ENCODE results near the gene EVA1A.

Gene EVA1A

DNA sequence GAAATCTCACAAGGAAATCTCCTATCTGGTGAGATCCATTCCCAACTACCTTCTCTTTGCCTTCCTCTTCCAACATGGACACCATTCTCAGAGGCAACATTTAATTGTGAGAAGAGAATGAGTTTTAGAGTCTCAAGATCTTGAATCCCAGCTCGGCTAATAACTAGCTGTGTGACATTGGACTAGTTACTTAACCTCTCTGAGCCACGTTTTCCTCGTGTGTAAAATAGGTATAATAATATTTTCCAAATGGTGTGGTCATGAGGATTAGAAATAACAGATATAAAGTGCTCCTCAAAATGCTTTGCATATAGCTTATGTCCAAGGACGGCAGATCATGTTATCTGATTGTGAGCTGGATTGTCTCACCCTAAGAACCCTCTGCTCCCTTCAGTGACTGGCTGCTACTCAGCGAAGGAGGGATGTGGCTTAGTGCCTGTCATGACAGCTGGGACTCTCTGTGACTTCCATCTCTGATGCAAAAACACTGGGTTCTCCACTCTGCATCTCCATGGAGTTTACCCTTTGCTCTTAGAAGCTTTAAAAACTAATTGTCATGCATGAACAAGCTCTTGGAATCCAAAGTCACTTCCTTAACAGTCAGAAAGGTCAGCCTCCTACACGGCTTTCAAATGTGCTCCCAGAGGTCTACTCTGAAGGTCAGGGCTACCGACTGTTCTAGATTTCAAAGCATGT, 47.4 kb upstream of the EVA1A start:
- peak overlapping the region; percentile 11 for H2AK5ac ChIP-seq (ENCODE audit: low read length)
- no peaks in the 10 kb centered on the region for H3K27me3 ChIP-seq (ENCODE audit: insufficient read depth, low read length)
- H4K12ac ChIP-seq (ENCODE audit: low read depth, low read length) = no peak overlapping the region
- H3K27ac ChIP-seq (ENCODE audit: low read depth, low read length) = no peak overlapping the region
- no peak for DNase-seq
- peaks cover 2% of the 10 kb centered on the region for H3K9me3 ChIP-seq (ENCODE audit: insufficient read depth, low read depth, low read length)
- peak overlapping the region; percentile 42 for H3K14ac ChIP-seq (ENCODE audit: low read length)
- H2BK12ac ChIP-seq (ENCODE audit: low read length) = peak overlapping the region; percentile 37
- peak overlapping the region; percentile 61 for H4K91ac ChIP-seq (ENCODE audit: low read depth, low read length)
- H3K9ac ChIP-seq (ENCODE audit: low read length) = no peak overlapping the region
- WGBS (ENCODE audit: extremely low coverage, insufficient coverage, insufficient read length) = no CpG with 5 or more reads among the region's 7 CpGs
- no peak overlapping the region for H2BK5ac ChIP-seq (ENCODE audit: low read depth, low read length, poor library complexity)
- H3K36me3 ChIP-seq (ENCODE audit: control insufficient read depth in 1 of 2, insufficient read depth in 2 of 2, low read length in 2 of 2) = no peaks in the 10 kb centered on the region
- H4K8ac ChIP-seq (ENCODE audit: low read depth, low read length) = no peak overlapping the region
- H3K4me2 ChIP-seq (ENCODE audit: low read length) = no peak overlapping the region
- H3K18ac ChIP-seq (ENCODE audit: low read length) = no peak overlapping the region
- H3K23ac ChIP-seq (ENCODE audit: low read length) = no peak overlapping the region
- no peak overlapping the region for H3K4ac ChIP-seq (ENCODE audit: low read depth, low read length)
- no peak overlapping the region for H2AFZ ChIP-seq (ENCODE audit: insufficient read depth, low read length, poor library complexity)
- peaks cover 25% of the 10 kb centered on the region for H3K79me1 ChIP-seq (ENCODE audit: low read length)
- H3K4me1 ChIP-seq (ENCODE audit: control insufficient read depth in 1 of 2, insufficient read depth in 2 of 2, low read length in 2 of 2) = peaks cover 16 to 25% of the 10 kb centered on the region in 2 experiments
- no peak overlapping the region for H2BK120ac ChIP-seq (ENCODE audit: insufficient read depth, low read length, poor library complexity)
- H3K79me2 ChIP-seq (ENCODE audit: control insufficient read depth, insufficient read depth, low read length, poor library complexity) = peaks cover 3% of the 10 kb centered on the region
- no peak overlapping the region for H3K4me3 ChIP-seq (ENCODE audit: low read depth, low read length)

DNA sequence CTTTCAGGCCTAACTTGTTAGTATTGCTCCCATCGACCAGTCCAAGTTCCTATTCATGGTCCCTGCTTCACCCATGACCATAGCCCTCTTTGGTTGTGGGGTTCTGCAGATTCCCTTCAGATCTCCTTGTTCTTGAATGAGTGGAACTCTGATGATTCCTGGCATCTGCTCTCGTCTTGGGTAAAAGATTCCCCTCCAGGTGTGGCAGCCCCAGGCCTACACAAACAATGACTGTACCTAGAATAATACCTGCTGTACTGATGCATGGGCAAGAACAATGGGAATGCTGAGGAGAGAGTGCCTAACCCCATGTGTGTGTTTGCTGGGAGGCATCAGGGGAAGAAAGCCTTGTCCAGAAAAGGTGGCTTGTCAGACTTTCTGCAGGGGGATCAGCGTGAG, 46.7 kb upstream of the EVA1A start:
- peak overlapping the region; percentile 68 for H2BK12ac ChIP-seq (ENCODE audit: low read length)
- H3K4ac ChIP-seq (ENCODE audit: low read depth, low read length) = no peak overlapping the region
- H3K79me2 ChIP-seq (ENCODE audit: control insufficient read depth, insufficient read depth, low read length, poor library complexity) = peaks cover 3% of the 10 kb centered on the region
- H2BK120ac ChIP-seq (ENCODE audit: insufficient read depth, low read length, poor library complexity) = peak overlapping the region; percentile 30
- no peaks in the 10 kb centered on the region for H3K36me3 ChIP-seq (ENCODE audit: control insufficient read depth in 1 of 2, insufficient read depth in 2 of 2, low read length in 2 of 2)
- H2BK5ac ChIP-seq (ENCODE audit: low read depth, low read length, poor library complexity) = no peak overlapping the region
- H4K91ac ChIP-seq (ENCODE audit: low read depth, low read length) = peak overlapping the region; percentile 44
- peaks cover 2% of the 10 kb centered on the region for H3K9me3 ChIP-seq (ENCODE audit: insufficient read depth, low read depth, low read length)
- no peak overlapping the region for H3K14ac ChIP-seq (ENCODE audit: low read length)
- no peak overlapping the region for H2AFZ ChIP-seq (ENCODE audit: insufficient read depth, low read length, poor library complexity)
- H3K4me2 ChIP-seq (ENCODE audit: low read length) = no peak overlapping the region
- H4K12ac ChIP-seq (ENCODE audit: low read depth, low read length) = no peak overlapping the region
- no peak overlapping the region for H3K18ac ChIP-seq (ENCODE audit: low read length)
- H3K4me1 ChIP-seq (ENCODE audit: control insufficient read depth in 1 of 2, insufficient read depth in 2 of 2, low read length in 2 of 2) = peaks cover 18 to 25% of the 10 kb centered on the region in 2 experiments
- no peak for DNase-seq
- no peaks in the 10 kb centered on the region for H3K27me3 ChIP-seq (ENCODE audit: insufficient read depth, low read length)
- no peak overlapping the region for H3K4me3 ChIP-seq (ENCODE audit: low read depth, low read length)
- WGBS (ENCODE audit: extremely low coverage, insufficient coverage, insufficient read length) = no CpG with 5 or more reads among the region's 3 CpGs
- no peak overlapping the region for H3K23ac ChIP-seq (ENCODE audit: low read length)
- no peak overlapping the region for H4K8ac ChIP-seq (ENCODE audit: low read depth, low read length)
- H3K9ac ChIP-seq (ENCODE audit: low read length) = no peak overlapping the region
- H2AK5ac ChIP-seq (ENCODE audit: low read length) = peak overlapping the region; percentile 25
- no peak overlapping the region for H3K27ac ChIP-seq (ENCODE audit: low read depth, low read length)
- peaks cover 25% of the 10 kb centered on the region for H3K79me1 ChIP-seq (ENCODE audit: low read length)

DNA sequence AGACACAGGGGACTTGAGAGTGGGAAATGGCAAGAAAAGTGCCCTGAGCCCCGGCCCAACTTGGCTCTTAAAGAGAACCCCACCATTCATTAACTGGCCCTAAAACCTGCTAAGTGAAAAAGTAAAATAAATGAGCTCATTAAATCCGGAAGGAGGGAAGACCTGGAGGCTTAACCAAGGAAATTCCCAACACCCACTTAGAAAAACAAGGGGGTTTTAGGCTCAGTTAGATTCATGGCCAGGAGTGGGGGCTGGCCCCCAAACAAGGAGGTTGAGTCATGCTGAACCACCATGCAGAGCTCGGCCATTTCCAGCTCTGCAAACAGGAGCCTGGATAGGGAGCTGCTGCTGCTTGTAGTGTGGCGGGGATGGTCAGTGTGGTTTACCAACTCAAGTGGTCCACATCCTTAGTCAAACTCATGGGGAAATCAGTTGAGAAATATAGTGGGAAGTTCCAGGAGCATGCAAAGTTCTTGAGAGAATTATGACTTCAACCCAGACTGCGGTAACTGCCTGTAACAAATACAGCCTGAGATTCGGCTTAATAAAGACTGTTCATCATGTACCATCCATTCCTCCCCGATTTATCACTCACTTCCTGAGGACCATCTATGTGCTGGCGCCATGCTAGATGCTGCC, 46.1 kb upstream of the EVA1A start:
- H2BK120ac ChIP-seq (ENCODE audit: insufficient read depth, low read length, poor library complexity) = peak overlapping the region; percentile 74
- peak overlapping the region; percentile 3 for H4K12ac ChIP-seq (ENCODE audit: low read depth, low read length)
- H2BK5ac ChIP-seq (ENCODE audit: low read depth, low read length, poor library complexity) = peak overlapping the region; percentile 80
- H3K27me3 ChIP-seq (ENCODE audit: insufficient read depth, low read length) = no peaks in the 10 kb centered on the region
- no peaks in the 10 kb centered on the region for H3K36me3 ChIP-seq (ENCODE audit: control insufficient read depth in 1 of 2, insufficient read depth in 2 of 2, low read length in 2 of 2)
- H3K4me2 ChIP-seq (ENCODE audit: low read length) = no peak overlapping the region
- H3K18ac ChIP-seq (ENCODE audit: low read length) = no peak overlapping the region
- peak overlapping the region; percentile 25 for H3K4ac ChIP-seq (ENCODE audit: low read depth, low read length)
- no peak overlapping the region for H3K4me3 ChIP-seq (ENCODE audit: low read depth, low read length)
- H3K4me1 ChIP-seq (ENCODE audit: control insufficient read depth in 1 of 2, insufficient read depth in 2 of 2, low read length in 2 of 2) = peaks cover 18 to 25% of the 10 kb centered on the region in 2 experiments
- H2AFZ ChIP-seq (ENCODE audit: insufficient read depth, low read length, poor library complexity) = no peak overlapping the region
- no peaks in the 10 kb centered on the region for H3K9me3 ChIP-seq (ENCODE audit: insufficient read depth, low read depth, low read length)
- peak overlapping the region; percentile 25 for H2AK5ac ChIP-seq (ENCODE audit: low read length)
- H3K23ac ChIP-seq (ENCODE audit: low read length) = no peak overlapping the region
- H3K79me1 ChIP-seq (ENCODE audit: low read length) = peaks cover 25% of the 10 kb centered on the region
- no CpG with 5 or more reads among the region's 8 CpGs for WGBS (ENCODE audit: extremely low coverage, insufficient coverage, insufficient read length)
- H4K91ac ChIP-seq (ENCODE audit: low read depth, low read length) = peak overlapping the region; percentile 93
- H4K8ac ChIP-seq (ENCODE audit: low read depth, low read length) = no peak overlapping the region
- peak; percentile 46 to 69 for DNase-seq
- peaks cover 3% of the 10 kb centered on the region for H3K79me2 ChIP-seq (ENCODE audit: control insufficient read depth, insufficient read depth, low read length, poor library complexity)
- H3K14ac ChIP-seq (ENCODE audit: low read length) = peak overlapping the region; percentile 30
- peak overlapping the region; percentile 89 for H3K27ac ChIP-seq (ENCODE audit: low read depth, low read length)
- peak overlapping the region; percentile 85 for H2BK12ac ChIP-seq (ENCODE audit: low read length)
- no peak overlapping the region for H3K9ac ChIP-seq (ENCODE audit: low read length)

DNA sequence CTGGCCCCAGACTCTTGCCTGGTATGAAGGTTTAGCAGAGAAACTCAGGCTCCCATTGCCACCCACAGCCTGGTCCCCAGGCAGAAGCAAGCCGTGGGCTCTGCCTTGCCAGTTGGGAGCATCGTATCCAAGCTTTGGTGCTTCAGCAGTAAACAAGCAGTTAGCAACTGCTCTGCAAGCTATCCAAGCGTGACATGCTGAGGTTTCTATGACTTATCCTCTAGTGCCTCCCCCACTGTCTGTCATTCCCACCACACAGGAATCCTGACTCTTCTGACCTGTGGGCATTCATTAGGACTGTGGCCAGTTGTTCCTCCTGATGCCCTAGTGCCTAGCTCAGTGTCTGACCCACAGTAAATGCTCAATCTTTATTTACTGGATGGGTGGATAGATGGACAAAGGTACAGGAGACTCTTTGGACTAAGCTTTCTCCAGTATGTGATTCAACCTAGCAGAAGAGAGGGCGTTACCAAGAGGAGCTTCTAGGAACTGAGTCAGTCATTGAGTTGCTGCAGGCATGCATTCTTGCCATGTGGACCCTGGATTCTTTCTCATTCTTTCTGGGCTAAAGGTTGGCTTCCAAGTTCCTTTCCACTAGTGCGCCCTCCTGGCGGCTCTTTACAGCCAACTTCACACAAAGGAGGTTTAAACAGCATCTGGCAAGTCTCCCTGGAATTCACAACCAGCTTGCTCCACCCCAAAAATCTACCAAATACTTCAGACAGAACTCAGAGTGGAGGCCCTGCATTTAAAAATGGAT, 45.2 kb upstream of the EVA1A start:
- peak overlapping the region; percentile 86 for H4K91ac ChIP-seq (ENCODE audit: low read depth, low read length)
- peak overlapping the region; percentile 67 for H2AK5ac ChIP-seq (ENCODE audit: low read length)
- DNase-seq = peak; percentile 87 to 92
- H3K23ac ChIP-seq (ENCODE audit: low read length) = no peak overlapping the region
- no peaks in the 10 kb centered on the region for H3K36me3 ChIP-seq (ENCODE audit: control insufficient read depth in 1 of 2, insufficient read depth in 2 of 2, low read length in 2 of 2)
- H2AFZ ChIP-seq (ENCODE audit: insufficient read depth, low read length, poor library complexity) = peak overlapping the region; percentile 84
- peak overlapping the region; percentile 74 for H4K8ac ChIP-seq (ENCODE audit: low read depth, low read length)
- H3K4me1 ChIP-seq (ENCODE audit: control insufficient read depth in 1 of 2, insufficient read depth in 2 of 2, low read length in 2 of 2) = peaks cover 20 to 27% of the 10 kb centered on the region in 2 experiments
- no peak overlapping the region for H3K9ac ChIP-seq (ENCODE audit: low read length)
- no peaks in the 10 kb centered on the region for H3K27me3 ChIP-seq (ENCODE audit: insufficient read depth, low read length)
- peak overlapping the region; percentile 89 for H3K27ac ChIP-seq (ENCODE audit: low read depth, low read length)
- peak overlapping the region; percentile 48 for H3K18ac ChIP-seq (ENCODE audit: low read length)
- no peaks in the 10 kb centered on the region for H3K9me3 ChIP-seq (ENCODE audit: insufficient read depth, low read depth, low read length)
- peaks cover 29% of the 10 kb centered on the region for H3K79me1 ChIP-seq (ENCODE audit: low read length)
- peak overlapping the region; percentile 89 for H2BK120ac ChIP-seq (ENCODE audit: insufficient read depth, low read length, poor library complexity)
- no peak overlapping the region for H3K4me3 ChIP-seq (ENCODE audit: low read depth, low read length)
- peak overlapping the region; percentile 61 for H2BK12ac ChIP-seq (ENCODE audit: low read length)
- H3K4me2 ChIP-seq (ENCODE audit: low read length) = peak overlapping the region; percentile 23
- H2BK5ac ChIP-seq (ENCODE audit: low read depth, low read length, poor library complexity) = peak overlapping the region; percentile 93
- WGBS (ENCODE audit: extremely low coverage, insufficient coverage, insufficient read length) = no CpG with 5 or more reads among the region's 6 CpGs
- H3K14ac ChIP-seq (ENCODE audit: low read length) = peak overlapping the region; percentile 90
- peaks cover 3% of the 10 kb centered on the region for H3K79me2 ChIP-seq (ENCODE audit: control insufficient read depth, insufficient read depth, low read length, poor library complexity)
- H4K12ac ChIP-seq (ENCODE audit: low read depth, low read length) = no peak overlapping the region
- H3K4ac ChIP-seq (ENCODE audit: low read depth, low read length) = peak overlapping the region; percentile 13
